Loucy (cell line): ENCODE results near the gene RBP4.

ENCODE experiments used
- H2AFZ ChIP-seq: fragments of 200-600 bp; sonication (generic); 2 replicates; pipeline ENCODE4 v1.6.0; 2016; ENCODE audit warnings: antibody characterized with exemption, mild to moderate bottlenecking, low read length, moderate library complexity
- H3F3A ChIP-seq: fragments of 200-600 bp; 2 replicates; pipeline ENCODE4 v1.6.0; 2016; ENCODE audit warnings: antibody characterized with exemption, low read depth, mild to moderate bottlenecking
- H3K27me3 ChIP-seq: fragments of 200-600 bp; sonication (generic); 2 replicates; pipeline ENCODE4 v1.6.1; 2014; ENCODE audit warnings: low read length, mild to moderate bottlenecking; ENCODE audit not compliant: insufficient read depth, poor library complexity, severe bottlenecking
- H3K36me3 ChIP-seq: fragments of 200-600 bp; sonication (generic); 2 replicates; pipeline ENCODE4 v1.6.1; 2016; ENCODE audit warnings: low read length; ENCODE audit not compliant: insufficient read depth
- H3K4me1 ChIP-seq: fragments of 200-600 bp; sonication (generic); 2 replicates; pipeline ENCODE4 v1.5.1; 2014; ENCODE audit warnings: low read length, mild to moderate bottlenecking; ENCODE audit not compliant: insufficient read depth, poor library complexity, severe bottlenecking
- H3K4me2 ChIP-seq: fragments of 200-600 bp; sonication (generic); 2 replicates; pipeline ENCODE4 v1.6.0; 2014; ENCODE audit warnings: antibody characterized with exemption, low read length, low read depth, mild to moderate bottlenecking; ENCODE audit not compliant: poor library complexity, severe bottlenecking
- H3K4me3 ChIP-seq: fragments of 200-600 bp; sonication (generic); 2 replicates; pipeline ENCODE4 v1.5.1; 2014; ENCODE audit warnings: low read length, mild to moderate bottlenecking, mixed read lengths; ENCODE audit not compliant: poor library complexity, severe bottlenecking
- H3K79me2 ChIP-seq: fragments of 200-600 bp; sonication (generic); 2 replicates; pipeline ENCODE4 v1.6.1; 2014; ENCODE audit warnings: low read length; ENCODE audit not compliant: insufficient read depth
- H3K9ac ChIP-seq: fragments of 200-600 bp; sonication (generic); 2 replicates; pipeline ENCODE4 v1.6.0; 2014; ENCODE audit warnings: mild to moderate bottlenecking, low read depth, low read length, moderate library complexity; ENCODE audit not compliant: poor library complexity, severe bottlenecking
- H3K9me2 ChIP-seq: fragments of 200-600 bp; sonication (generic); replicated peaks from 2 replicates; pipeline ENCODE4 v1.6.1; 2016; ENCODE audit warnings: low read depth, low read length, mixed read lengths
- H3K9me3 ChIP-seq: fragments of 200-600 bp; sonication (generic); 2 replicates; pipeline ENCODE4 v1.6.1; 2014; ENCODE audit warnings: mild to moderate bottlenecking, antibody characterized with exemption, low read length, low read depth; ENCODE audit not compliant: insufficient read depth
- H4K20me1 ChIP-seq: fragments of 200-600 bp; sonication (generic); 2 replicates; pipeline ENCODE4 v1.6.0; 2014; ENCODE audit warnings: antibody characterized with exemption, low read length, mild to moderate bottlenecking; ENCODE audit not compliant: insufficient read depth, poor library complexity, severe bottlenecking
- EZH2phosphoT487 ChIP-seq: fragments of 200-600 bp; IDR thresholded peaks from 2 replicates; pipeline ENCODE4 v1.6.1; 2018; ENCODE audit warnings: antibody characterized with exemption, mild to moderate bottlenecking, moderate library complexity, borderline replicate concordance
- TF ChIP-seq, protein P1 (sequence below): fragments of 200-600 bp; sonication (generic); conservative IDR thresholded peaks from 2 replicates; pipeline ENCODE4 v1.5.1; 2014; ENCODE audit warnings: mild to moderate bottlenecking, antibody characterized with exemption, low read length

Gene RBP4

DNA sequence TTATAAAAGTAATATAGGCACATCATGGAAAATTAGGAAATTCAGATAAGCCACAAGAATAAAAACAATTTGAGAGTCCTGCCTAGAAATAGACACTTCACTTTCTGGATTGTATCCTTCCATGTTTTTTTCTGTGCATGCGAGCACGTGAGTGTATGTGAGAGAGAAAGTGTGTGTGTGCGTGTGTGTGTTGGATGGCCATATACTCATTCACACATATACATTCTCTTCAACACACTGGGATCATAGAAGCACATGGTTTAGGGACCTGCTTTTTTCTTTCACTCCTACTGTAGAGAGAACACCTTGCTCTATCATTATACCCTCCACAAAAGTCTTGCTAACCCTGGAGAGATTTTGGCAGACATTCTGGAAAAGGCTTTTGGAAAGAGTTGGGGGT lies 27.1 kb downstream of the RBP4 start:
- no peaks in the 10 kb centered on the region for H3K9me2 ChIP-seq
- no peak overlapping the region for H3K9ac ChIP-seq
- no peaks in the 10 kb centered on the region for H3K27me3 ChIP-seq
- H3K4me1 ChIP-seq, result peaks cover 12% of the 10 kb centered on the region
- H3K79me2 ChIP-seq, result no peaks in the 10 kb centered on the region
- H3K36me3 ChIP-seq, result no peaks in the 10 kb centered on the region
- H3K4me2 ChIP-seq, result no peak overlapping the region
- H2AFZ ChIP-seq, result no peak overlapping the region
- H3K4me3 ChIP-seq, result no peak overlapping the region
- no peaks in the 10 kb centered on the region for H3K9me3 ChIP-seq
- no peaks in the 10 kb centered on the region for H4K20me1 ChIP-seq
- no peaks in the 10 kb centered on the region for H3F3A ChIP-seq
- TF ChIP-seq, protein P1, sequence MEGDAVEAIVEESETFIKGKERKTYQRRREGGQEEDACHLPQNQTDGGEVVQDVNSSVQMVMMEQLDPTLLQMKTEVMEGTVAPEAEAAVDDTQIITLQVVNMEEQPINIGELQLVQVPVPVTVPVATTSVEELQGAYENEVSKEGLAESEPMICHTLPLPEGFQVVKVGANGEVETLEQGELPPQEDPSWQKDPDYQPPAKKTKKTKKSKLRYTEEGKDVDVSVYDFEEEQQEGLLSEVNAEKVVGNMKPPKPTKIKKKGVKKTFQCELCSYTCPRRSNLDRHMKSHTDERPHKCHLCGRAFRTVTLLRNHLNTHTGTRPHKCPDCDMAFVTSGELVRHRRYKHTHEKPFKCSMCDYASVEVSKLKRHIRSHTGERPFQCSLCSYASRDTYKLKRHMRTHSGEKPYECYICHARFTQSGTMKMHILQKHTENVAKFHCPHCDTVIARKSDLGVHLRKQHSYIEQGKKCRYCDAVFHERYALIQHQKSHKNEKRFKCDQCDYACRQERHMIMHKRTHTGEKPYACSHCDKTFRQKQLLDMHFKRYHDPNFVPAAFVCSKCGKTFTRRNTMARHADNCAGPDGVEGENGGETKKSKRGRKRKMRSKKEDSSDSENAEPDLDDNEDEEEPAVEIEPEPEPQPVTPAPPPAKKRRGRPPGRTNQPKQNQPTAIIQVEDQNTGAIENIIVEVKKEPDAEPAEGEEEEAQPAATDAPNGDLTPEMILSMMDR, result no peak
- TF ChIP-seq EZH2phosphoT487, result no peak

DNA sequence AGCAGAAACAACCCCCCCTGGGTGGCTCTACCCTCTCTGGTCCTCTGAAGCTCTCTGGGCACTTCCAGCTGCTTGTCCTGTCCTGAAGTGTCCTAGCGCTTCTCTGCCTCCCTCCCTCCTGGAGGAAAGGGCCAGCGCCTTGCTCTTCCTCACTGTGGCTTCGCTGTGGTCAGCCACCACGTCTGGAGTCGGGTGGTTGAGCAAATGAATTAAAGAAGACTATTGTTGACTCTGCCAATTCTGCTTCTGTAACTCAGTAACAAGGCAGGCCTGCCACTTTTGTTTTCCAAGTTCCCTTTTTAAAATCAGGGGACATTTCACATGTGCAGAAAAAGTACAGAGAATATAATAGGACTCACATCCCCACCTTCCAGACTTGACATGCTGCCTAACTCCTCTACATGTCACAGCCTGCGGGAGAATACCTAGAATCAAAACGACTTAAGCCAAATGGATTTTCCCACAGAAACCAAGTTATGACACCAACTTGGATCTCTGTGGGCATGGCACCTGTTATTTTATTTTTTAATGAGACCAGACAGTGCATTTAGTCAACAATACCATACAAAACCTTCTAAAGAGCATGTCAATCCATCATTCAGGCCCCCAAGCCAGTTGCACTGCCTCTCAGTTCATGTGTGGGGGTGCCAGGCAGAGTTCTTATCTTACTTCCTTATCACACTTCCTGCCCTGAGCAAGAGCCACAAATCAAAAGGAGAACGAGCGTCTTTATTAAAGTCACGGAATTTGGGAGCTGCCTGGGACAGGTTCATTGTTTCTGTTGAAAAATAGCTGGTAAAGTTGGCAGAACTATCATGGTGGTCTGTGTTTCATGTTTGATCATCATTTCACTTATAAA lies 27.8 kb downstream of the RBP4 start:
- no peaks in the 10 kb centered on the region for H4K20me1 ChIP-seq
- H3K79me2 ChIP-seq, result no peaks in the 10 kb centered on the region
- no peaks in the 10 kb centered on the region for H3K36me3 ChIP-seq
- no peaks in the 10 kb centered on the region for H3K9me3 ChIP-seq
- H3K27me3 ChIP-seq, result no peaks in the 10 kb centered on the region
- no peaks in the 10 kb centered on the region for H3K9me2 ChIP-seq
- H2AFZ ChIP-seq, result no peak overlapping the region
- peaks cover 12% of the 10 kb centered on the region for H3K4me1 ChIP-seq
- H3F3A ChIP-seq, result no peaks in the 10 kb centered on the region
- TF ChIP-seq, protein P1, result no peak
- no peak for TF ChIP-seq EZH2phosphoT487
- H3K4me3 ChIP-seq, result no peak overlapping the region
- no peak overlapping the region for H3K9ac ChIP-seq
- H3K4me2 ChIP-seq, result no peak overlapping the region

DNA sequence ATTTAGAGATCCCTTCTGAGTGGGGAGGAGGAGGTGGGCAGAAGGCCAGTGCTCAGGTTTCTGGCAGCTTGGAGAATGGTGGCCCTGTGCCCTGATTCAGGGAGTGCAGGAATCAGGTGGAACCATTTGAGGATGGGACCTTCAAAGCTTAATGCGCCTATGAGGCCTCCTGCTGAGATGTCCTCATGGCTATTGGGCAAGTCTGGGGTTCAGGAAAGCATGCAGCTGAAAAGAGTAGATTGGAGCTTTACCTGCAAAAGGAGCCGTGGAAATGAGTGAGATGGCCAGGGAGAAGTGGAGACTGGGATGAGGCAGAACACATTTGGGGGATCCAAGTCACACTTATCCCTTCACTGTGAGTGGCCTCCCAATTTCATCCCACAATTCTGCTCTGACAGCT lies 28.4 kb downstream of the RBP4 start:
- H2AFZ ChIP-seq, result no peak overlapping the region
- H3K4me1 ChIP-seq, result peaks cover 12% of the 10 kb centered on the region
- H3K9me2 ChIP-seq, result no peaks in the 10 kb centered on the region
- H3K4me3 ChIP-seq, result no peak overlapping the region
- no peak for TF ChIP-seq EZH2phosphoT487
- TF ChIP-seq, protein P1, result no peak
- no peaks in the 10 kb centered on the region for H3K27me3 ChIP-seq
- no peak overlapping the region for H3K4me2 ChIP-seq
- H3K9ac ChIP-seq, result no peak overlapping the region
- H3K79me2 ChIP-seq, result no peaks in the 10 kb centered on the region
- H3F3A ChIP-seq, result no peaks in the 10 kb centered on the region
- no peaks in the 10 kb centered on the region for H4K20me1 ChIP-seq
- H3K36me3 ChIP-seq, result no peaks in the 10 kb centered on the region
- H3K9me3 ChIP-seq, result no peaks in the 10 kb centered on the region
